Measurements from ENCODE around the gene SSX4B.
"Not testable (repeated sequence)": the region's sequence is repeated elsewhere in the genome, so short reads cannot be mapped to it uniquely, and the experiment has no call there.

Gene SSX4B, protein sequence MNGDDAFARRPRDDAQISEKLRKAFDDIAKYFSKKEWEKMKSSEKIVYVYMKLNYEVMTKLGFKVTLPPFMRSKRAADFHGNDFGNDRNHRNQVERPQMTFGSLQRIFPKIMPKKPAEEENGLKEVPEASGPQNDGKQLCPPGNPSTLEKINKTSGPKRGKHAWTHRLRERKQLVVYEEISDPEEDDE

DNA sequence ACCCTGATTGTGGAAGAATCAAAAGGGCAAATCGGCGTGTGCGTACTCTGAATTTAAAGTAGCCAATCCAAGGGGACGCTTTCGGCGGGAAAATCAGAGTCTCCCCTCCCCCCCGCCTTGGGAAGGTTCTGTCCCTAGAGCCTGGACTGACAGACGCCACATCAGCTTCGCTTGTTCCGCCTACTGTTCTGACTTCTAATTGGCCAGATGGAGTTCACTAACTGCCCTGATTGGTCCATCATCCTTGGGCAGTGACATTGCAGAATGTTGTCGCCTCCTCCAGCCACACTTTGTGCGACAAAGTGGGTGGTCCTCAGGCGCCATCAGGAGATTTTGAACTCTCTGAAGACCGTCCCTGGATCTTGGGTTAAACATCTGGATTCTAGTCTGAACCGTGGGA lies at the start of gene SSX4B:
TSS of gene SSX4B (minus strand) at position 101 of the 400 bp plus-strand sequence. CDS start 588 bp downstream, outside the sequence.
- H3K4me1 Mint-ChIP-seq; H3K27ac Mint-ChIP-seq (ENCODE audit: low read depth); H3K36me3 Mint-ChIP-seq (ENCODE audit: insufficient read depth); H3K4me3 Mint-ChIP-seq; H3K27me3 Mint-ChIP-seq; DNase-seq (ENCODE audit: low spot score in 2 of 2); H3K9me3 Mint-ChIP-seq; ATAC-seq (replicated peaks; ENCODE audit: extremely low read depth, poor library complexity, severe bottlenecking): not testable (repeated sequence)

DNA sequence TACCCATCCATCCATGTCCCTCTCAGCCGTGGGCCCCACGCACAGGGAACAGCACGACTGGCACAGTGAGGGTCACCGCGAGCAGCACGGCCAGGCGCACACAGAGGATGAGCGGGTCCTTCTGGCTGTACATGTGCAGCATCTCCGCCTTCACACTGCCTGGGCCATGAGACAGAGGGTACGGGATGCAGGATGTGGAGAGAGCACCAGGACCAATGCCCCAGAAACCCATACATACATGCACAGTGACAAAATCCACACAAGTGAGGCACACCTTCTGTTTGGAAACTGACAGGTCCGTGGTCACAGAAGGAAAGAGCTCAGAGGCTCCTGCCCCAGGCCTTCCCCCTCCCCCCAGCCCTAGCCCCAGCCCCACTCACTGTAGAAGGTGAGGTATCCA lies 48.8 kb upstream of the SSX4B start:
- no peaks in the 10 kb centered on the region for H3K27me3 Mint-ChIP-seq

DNA sequence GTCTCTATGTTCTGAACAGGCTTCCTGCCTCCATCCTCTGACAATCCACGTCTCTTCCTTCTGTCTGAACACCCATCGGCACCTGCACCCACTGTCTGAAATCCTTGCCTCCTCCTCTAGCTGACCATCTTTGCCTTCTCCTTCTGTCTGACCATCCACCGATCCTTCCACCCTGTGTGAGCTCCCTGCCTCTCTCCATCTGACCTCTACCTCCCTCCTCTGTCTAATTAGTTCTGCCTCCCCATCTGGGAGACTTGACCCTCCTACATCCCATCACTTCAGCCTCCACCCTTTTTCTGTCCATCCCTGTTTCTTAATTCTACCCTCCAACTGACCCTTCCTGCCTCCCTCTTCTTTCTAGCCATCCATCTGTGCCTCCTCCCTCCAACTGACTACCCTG lies 48.3 kb upstream of the SSX4B start:
- ATAC-seq (replicated peaks; ENCODE audit: extremely low read depth, poor library complexity, severe bottlenecking) (no peak), DNase-seq (ENCODE audit: low spot score in 2 of 2) (no peak)
- H3K9me3 Mint-ChIP-seq, result no peaks in the 10 kb centered on the region
- H3K27me3 Mint-ChIP-seq, result no peaks in the 10 kb centered on the region
- no peak overlapping the region for H3K4me3 Mint-ChIP-seq
- peaks cover 8% of the 10 kb centered on the region for H3K36me3 Mint-ChIP-seq (ENCODE audit: insufficient read depth)
- H3K27ac Mint-ChIP-seq (ENCODE audit: low read depth), result no peak overlapping the region
- H3K4me1 Mint-ChIP-seq, result peaks cover 2% of the 10 kb centered on the region

More for the DNA sequence above, 48.8 kb upstream of the SSX4B start:
- Mint-ChIP-seq H3K4me1 (peaks cover 8% of the 10 kb centered on the region), H3K36me3 (ENCODE audit: insufficient read depth) (peaks cover 9% of the 10 kb centered on the region), H3K4me3 (no peak overlapping the region), H3K9me3 (no peaks in the 10 kb centered on the region), H3K27ac (ENCODE audit: low read depth) (no peak overlapping the region)
- DNase-seq (ENCODE audit: low spot score in 2 of 2), result no peak
- ATAC-seq (replicated peaks; ENCODE audit: extremely low read depth, poor library complexity, severe bottlenecking), result no peak

- peaks cover 7% of the 10 kb centered on the region for H3K36me3 Mint-ChIP-seq (ENCODE audit: insufficient read depth)
- H3K27me3 Mint-ChIP-seq, result no peaks in the 10 kb centered on the region
- no peaks in the 10 kb centered on the region for H3K9me3 Mint-ChIP-seq
- H3K4me3 Mint-ChIP-seq, result no peak overlapping the region
- no peak for ATAC-seq (replicated peaks; ENCODE audit: extremely low read depth, poor library complexity, severe bottlenecking)
- no peak for DNase-seq (ENCODE audit: low spot score in 2 of 2)
- H3K27ac Mint-ChIP-seq (ENCODE audit: low read depth), result no peak overlapping the region
- H3K4me1 Mint-ChIP-seq, result no peaks in the 10 kb centered on the region
These were observed 47.7 kb upstream of the SSX4B start for GRCh38 chrX:48459483-48459882.

GRCh38 chrX:48458711-48459110 lies 47.0 kb upstream of the SSX4B start:
- H3K4me1 Mint-ChIP-seq, result no peaks in the 10 kb centered on the region
- H3K36me3 Mint-ChIP-seq (ENCODE audit: insufficient read depth), result peaks cover 7% of the 10 kb centered on the region
- no peak for DNase-seq (ENCODE audit: low spot score in 2 of 2)
- no peaks in the 10 kb centered on the region for H3K27me3 Mint-ChIP-seq
- no peaks in the 10 kb centered on the region for H3K9me3 Mint-ChIP-seq
- no peak overlapping the region for H3K4me3 Mint-ChIP-seq
- no peak overlapping the region for H3K27ac Mint-ChIP-seq (ENCODE audit: low read depth)
- no peak for ATAC-seq (replicated peaks; ENCODE audit: extremely low read depth, poor library complexity, severe bottlenecking)

DNA sequence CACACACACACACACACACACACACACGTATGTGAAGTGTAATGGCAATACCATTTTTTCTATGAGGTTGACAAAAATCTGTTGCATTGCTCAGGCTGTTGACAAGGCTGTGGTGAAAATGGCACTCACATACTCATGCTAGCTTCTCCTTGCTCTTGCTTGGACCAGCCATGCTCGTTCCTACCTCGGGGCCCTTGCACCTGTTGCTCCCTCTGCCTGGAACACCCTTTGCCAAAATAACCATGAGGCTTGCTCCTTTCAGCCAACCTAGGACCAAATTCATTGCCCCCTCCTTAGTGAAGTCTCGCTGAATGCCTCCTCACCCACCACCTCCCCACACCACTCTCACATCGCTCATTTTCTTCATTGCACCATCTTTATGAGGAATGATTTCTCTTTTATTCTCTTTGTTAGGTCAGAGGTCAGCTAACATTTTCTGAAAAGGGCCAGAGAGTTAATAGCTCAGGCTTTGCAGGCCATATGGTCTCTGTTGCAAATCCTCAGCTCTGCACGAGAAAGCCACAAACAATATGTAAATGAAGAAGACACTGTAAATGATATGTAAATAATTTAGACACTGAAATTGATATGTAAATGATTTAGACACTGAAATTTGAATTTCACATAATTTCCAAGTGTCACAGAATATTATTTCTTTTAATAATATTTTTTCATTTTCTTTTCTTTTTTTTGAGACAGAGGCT lies 45.0 kb upstream of the SSX4B start:
- Mint-ChIP-seq H3K9me3 (no peaks in the 10 kb centered on the region), H3K4me1 (no peaks in the 10 kb centered on the region)

GRCh38 chrX:48451708-48452107 lies 39.9 kb upstream of the SSX4B start:
- Mint-ChIP-seq H3K27me3 (no peaks in the 10 kb centered on the region), H3K9me3 (no peaks in the 10 kb centered on the region), H3K4me1 (no peaks in the 10 kb centered on the region), H3K27ac (ENCODE audit: low read depth) (no peak overlapping the region), H3K36me3 (ENCODE audit: insufficient read depth) (no peaks in the 10 kb centered on the region), H3K4me3 (no peak overlapping the region)
- ATAC-seq (replicated peaks; ENCODE audit: extremely low read depth, poor library complexity, severe bottlenecking), result no peak
- no peak for DNase-seq (ENCODE audit: low spot score in 2 of 2)

More for the DNA sequence above, 45.0 kb upstream of the SSX4B start:
- no peaks in the 10 kb centered on the region for H3K27me3 Mint-ChIP-seq
- no peak overlapping the region for H3K4me3 Mint-ChIP-seq
- ATAC-seq (replicated peaks; ENCODE audit: extremely low read depth, poor library complexity, severe bottlenecking) (no peak), DNase-seq (ENCODE audit: low spot score in 2 of 2) (no peak)
- no peak overlapping the region for H3K27ac Mint-ChIP-seq (ENCODE audit: low read depth)
- H3K36me3 Mint-ChIP-seq (ENCODE audit: insufficient read depth), result peaks cover 2% of the 10 kb centered on the region

DNA sequence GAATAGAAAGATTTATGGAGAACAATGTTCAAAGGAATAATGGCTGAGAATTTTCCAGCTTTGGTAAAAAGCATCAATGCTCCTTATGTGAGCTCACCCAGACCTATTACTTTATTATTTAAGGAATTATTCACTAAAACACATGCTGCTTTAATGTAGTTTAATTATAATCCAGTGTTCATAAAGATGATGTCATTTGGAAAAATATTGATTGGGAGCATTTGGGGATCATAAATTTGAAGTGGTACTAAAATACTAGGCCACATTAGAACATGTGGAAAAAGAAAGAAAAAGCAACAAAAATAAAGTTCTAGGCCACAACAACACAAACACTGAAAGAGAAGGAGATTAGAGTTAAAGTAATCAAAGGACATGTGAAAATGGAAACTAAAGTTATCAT lies 38.3 kb upstream of the SSX4B start:
- no peak for ATAC-seq (replicated peaks; ENCODE audit: extremely low read depth, poor library complexity, severe bottlenecking)
- Mint-ChIP-seq H3K9me3 (no peaks in the 10 kb centered on the region), H3K27ac (ENCODE audit: low read depth) (no peak overlapping the region), H3K36me3 (ENCODE audit: insufficient read depth) (no peaks in the 10 kb centered on the region), H3K27me3 (no peaks in the 10 kb centered on the region), H3K4me3 (no peak overlapping the region), H3K4me1 (no peaks in the 10 kb centered on the region)
- DNase-seq (ENCODE audit: low spot score in 2 of 2), result no peak

GRCh38 chrX:48447201-48447600 lies 35.4 kb upstream of the SSX4B start:
- not testable (repeated sequence) for ATAC-seq (replicated peaks; ENCODE audit: extremely low read depth, poor library complexity, severe bottlenecking); H3K27ac Mint-ChIP-seq (ENCODE audit: low read depth); H3K4me1 Mint-ChIP-seq; H3K9me3 Mint-ChIP-seq; H3K4me3 Mint-ChIP-seq; H3K36me3 Mint-ChIP-seq (ENCODE audit: insufficient read depth); DNase-seq (ENCODE audit: low spot score in 2 of 2)
- peaks cover 17% of the 10 kb centered on the region for H3K27me3 Mint-ChIP-seq

GRCh38 chrX:48433713-48434112 lies 22.0 kb upstream of the SSX4B start:
- ATAC-seq (replicated peaks; ENCODE audit: extremely low read depth, poor library complexity, severe bottlenecking); H3K36me3 Mint-ChIP-seq (ENCODE audit: insufficient read depth); H3K27ac Mint-ChIP-seq (ENCODE audit: low read depth); DNase-seq (ENCODE audit: low spot score in 2 of 2); H3K4me3 Mint-ChIP-seq; H3K4me1 Mint-ChIP-seq; H3K9me3 Mint-ChIP-seq: not testable (repeated sequence)
- H3K27me3 Mint-ChIP-seq, result peaks cover 18% of the 10 kb centered on the region

DNA sequence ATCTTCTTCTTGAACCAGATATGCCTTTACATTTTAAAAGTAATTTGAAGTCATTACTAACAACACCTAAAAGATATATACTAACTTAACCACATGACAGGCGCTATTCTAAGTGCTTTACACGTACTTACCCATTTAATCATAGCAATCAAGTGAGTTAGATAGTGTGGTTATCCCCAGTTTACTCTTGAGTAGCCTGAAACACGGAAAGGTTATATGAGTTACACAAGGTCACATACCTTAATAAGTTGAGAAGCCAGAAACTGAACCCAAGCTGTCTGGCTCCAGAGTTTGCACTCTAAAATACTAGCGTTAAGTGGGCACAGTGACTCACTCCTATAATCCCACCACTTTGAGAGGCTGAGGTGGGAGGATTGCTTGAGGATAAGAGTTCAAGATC lies 18.4 kb upstream of the SSX4B start:
- H3K4me3 Mint-ChIP-seq; H3K9me3 Mint-ChIP-seq; H3K36me3 Mint-ChIP-seq (ENCODE audit: insufficient read depth); ATAC-seq (replicated peaks; ENCODE audit: extremely low read depth, poor library complexity, severe bottlenecking); H3K4me1 Mint-ChIP-seq; DNase-seq (ENCODE audit: low spot score in 2 of 2); H3K27me3 Mint-ChIP-seq; H3K27ac Mint-ChIP-seq (ENCODE audit: low read depth): not testable (repeated sequence)

GRCh38 chrX:48429606-48430005 lies 17.8 kb upstream of the SSX4B start:
- H3K36me3 Mint-ChIP-seq (ENCODE audit: insufficient read depth); H3K27ac Mint-ChIP-seq (ENCODE audit: low read depth); H3K4me3 Mint-ChIP-seq; ATAC-seq (replicated peaks; ENCODE audit: extremely low read depth, poor library complexity, severe bottlenecking); H3K4me1 Mint-ChIP-seq; H3K27me3 Mint-ChIP-seq; H3K9me3 Mint-ChIP-seq; DNase-seq (ENCODE audit: low spot score in 2 of 2): not testable (repeated sequence)

GRCh38 chrX:48427027-48427716 lies 15.4 kb upstream of the SSX4B start:
- H3K9me3 Mint-ChIP-seq; H3K27ac Mint-ChIP-seq (ENCODE audit: low read depth); DNase-seq (ENCODE audit: low spot score in 2 of 2); H3K27me3 Mint-ChIP-seq; ATAC-seq (replicated peaks; ENCODE audit: extremely low read depth, poor library complexity, severe bottlenecking); H3K4me1 Mint-ChIP-seq; H3K4me3 Mint-ChIP-seq; H3K36me3 Mint-ChIP-seq (ENCODE audit: insufficient read depth): not testable (repeated sequence)
